GM19324 (cell line): ENCODE results near the gene SULT1B1.

ENCODE experiments used
- ATAC-seq: cut with Tn5 transposase; IDR thresholded peaks from one replicate; pipeline ENCODE4 v1.9.1; 2021; ENCODE audit warnings: mild to moderate bottlenecking, moderate library complexity; ENCODE audit not compliant: unreplicated experiment, low FRiP score

Gene SULT1B1

DNA sequence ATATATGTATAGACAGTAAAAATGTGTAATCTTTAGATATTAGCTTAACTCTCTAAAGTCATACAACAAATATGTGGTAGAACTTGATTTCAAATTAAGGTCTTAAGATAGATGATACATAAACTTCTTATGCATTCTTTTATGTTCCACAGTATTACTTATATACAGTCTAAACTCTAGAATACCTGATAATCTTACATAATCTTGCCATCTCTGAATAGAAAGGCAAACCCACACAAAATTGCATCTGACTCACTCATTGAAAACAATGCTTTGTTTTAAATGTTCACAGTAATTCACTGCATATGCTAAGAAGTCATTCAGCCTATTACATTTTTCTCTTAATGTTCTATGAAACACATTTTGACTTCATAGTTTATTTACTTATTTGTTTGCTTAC lies 10.1 kb downstream of the SULT1B1 start:
- ATAC-seq = no peak

DNA sequence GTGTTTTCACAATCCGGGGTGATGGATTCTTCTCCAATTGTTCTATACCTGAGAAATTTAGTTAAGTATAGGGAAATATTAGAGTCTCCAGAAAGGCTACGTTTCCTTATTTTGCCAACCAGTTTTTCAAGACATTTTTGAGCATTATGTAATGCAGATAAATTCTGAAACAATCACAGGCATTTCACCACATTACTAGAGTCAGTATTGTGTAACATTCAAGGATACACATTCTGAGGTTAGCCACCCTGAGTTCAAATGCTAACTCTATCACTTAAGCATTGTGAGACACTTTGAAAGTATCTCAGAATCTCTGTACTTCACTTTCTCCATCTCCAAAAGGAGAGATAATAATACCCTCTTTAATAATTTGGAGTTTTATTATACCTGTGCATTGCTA lies 10.6 kb downstream of the SULT1B1 start:
- no peak for ATAC-seq

DNA sequence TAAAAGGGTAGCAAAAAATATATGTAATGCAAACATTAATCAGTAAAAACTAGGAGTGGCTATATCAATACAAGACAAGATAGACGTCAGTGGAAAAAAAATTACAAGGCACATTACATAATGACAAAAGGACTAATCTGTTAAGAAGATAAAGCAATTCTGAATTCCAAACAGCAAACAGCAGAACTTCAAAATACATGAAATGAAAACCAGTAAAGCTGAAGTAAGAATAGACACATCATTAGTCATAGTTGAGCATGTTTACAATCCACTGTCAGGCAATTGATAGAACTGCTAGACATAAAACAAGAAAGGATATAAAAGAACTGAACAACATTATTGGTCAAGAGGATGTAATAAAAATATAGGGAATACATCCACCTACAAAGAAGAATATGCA lies 12.2 kb downstream of the SULT1B1 start:
- ATAC-seq = no peak

DNA sequence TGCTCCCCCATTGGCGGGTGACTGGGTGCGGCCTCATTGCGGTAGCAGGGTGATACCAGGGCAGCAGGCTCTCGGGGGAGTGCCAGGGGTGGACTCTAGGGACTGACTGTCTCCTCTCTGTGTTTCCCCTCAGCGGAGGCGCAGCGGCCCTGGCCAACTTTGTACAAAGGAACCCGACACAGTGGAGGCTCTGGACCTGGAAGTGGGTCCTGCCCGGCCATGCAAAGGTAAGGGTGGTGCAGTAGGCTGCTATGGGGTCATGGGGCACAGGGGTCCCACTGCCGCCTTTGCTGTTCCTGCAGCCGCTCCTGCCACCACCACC lies 16.3 kb downstream of the SULT1B1 start:
- ATAC-seq = no peak

DNA sequence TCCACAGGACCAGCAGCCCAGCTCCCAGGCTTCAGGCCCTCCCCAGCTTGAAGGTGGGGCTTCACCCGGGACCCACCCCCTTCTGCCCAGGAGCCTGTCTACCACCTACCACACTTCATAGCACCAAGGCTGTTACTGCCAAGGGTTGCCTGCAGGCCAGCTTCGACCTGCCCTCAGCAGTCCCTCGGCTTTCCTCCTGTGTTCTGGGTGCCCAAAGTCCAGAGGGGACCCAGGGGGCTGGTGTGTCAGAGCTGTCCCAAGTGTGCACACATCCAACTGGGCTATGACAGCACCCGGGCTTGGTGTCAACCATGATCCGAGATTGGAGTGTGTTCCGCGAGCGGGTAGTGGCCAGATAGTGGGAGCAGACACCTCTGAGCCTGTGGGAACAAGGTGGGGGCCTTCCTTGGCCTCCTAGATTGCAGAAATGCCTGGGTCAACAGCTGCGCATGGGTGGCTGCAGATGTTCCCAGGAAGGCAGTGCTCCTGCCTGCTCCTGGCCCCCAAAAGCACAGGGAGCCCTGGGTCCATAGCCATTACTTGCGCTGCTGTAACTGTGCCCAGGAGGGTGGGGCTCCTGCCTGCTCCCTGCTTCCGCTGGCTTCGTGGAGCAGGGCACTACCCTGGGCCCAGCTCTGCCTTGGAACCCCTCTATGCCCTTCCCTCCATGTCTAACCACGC lies 16.8 kb downstream of the SULT1B1 start:
- no peak for ATAC-seq

DNA sequence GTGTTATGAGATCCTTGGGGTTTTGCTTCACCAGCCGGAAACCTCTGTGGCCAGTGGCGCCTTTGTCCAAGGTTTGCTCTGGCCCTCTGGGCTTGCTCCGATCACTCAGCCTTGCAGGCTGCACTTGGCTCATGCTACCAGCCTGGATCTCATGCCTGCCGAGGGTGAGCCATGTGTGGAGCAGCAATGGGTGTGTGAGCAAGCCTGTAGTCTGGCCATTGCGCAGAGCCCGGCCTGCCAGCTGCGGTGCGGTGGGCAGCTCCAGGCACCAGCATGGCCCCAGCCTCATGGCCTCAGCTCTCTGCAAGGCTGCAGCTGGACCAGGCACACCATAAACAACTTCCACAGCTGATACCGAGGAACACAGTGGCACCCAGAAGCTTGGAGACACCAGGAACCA lies 17.8 kb downstream of the SULT1B1 start:
- no peak for ATAC-seq

DNA sequence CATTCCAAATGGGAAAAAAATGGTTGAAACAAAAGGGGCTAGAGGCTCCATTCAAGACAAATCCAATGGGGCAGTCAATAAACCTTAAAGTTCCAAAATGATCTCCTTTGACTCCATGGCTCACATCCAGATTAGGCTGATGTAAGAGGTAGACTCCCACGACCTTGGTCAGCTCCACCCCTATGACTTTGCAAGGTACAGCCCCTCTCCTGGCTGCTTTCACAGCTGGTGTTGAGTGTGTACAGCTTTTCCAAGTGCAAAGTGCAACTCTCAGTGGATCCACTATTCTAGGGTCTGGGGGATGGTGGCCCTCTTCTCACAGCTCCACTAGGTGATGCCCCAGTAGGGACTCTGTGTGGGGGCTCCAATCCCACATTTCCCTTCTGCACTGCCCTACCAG lies 21.5 kb downstream of the SULT1B1 start:
- ATAC-seq = no peak

DNA sequence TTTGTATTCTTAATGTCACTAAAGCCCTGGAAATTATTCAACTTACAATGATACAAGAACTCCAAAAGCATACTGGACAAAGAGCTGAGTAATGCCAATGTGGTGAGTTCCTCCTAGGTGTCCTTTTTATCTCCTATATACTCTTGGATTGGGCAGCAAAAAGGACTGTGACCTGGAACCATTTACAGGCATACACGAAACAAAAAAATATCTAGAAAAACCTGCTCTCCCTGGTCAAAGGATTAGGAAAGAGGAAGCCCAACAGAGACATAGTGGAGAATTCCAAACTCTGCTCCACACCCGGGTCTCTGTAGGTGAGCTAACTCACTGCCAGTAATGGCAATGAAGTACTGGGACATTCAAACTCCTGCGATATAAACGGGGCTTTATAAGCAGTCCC lies 25.3 kb downstream of the SULT1B1 start:
- ATAC-seq = no peak

DNA sequence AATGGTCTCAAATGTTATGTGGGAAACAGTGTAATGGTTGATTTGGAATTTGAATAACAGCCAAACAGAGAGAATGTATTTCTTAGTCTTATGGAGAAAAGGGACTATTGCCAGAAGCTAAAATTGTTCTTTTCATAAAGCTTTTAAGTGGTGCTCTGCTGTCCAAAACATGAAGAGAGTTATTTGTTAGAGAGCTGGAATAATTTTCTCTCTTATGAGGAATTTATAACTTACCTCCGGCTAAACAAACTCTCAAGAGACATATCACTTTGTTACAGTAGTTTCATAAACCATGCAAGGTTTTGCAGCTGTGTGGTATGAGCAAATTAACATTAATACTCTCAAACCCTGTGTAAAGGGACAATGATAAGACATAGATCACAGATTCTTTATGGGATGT lies 28.6 kb downstream of the SULT1B1 start:
- no peak for ATAC-seq

DNA sequence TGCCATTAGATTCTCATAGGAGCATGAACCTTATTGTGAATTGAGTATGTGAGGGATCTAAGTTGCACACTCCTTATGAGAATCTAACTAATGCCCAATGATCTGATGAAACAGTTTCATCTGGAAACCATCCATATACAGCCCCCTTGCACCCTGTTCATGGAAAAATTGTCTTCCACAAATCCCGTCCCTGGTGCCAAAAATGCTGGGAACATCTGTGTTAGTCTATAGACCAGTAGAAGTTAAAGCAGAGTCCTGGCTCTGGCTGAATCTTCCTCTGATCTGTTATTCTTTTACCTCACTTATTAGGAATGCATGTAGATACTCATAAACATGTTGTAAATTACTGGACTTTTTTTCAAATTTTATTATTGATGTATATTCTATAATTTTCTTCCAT lies 29.2 kb downstream of the SULT1B1 start:
- ATAC-seq = no peak

DNA sequence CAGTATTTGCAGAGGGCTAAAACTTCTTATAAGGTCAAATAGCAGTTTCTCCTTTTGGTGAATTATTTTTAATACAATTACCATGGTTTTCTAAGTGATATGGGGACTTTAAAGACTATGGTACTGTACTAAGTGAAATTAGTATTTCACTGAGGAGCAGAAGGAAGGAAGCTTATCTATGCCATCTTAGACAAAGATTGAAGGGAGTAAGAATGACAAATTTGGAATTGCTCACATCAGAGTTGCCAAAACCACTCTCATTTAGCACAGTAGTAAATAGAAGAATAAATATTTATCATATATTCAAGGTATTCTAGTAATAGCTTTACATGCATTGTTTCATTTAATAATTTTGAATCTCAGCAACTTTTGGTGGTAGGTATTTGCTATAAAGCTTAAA lies 30.4 kb downstream of the SULT1B1 start:
- ATAC-seq = no peak

DNA sequence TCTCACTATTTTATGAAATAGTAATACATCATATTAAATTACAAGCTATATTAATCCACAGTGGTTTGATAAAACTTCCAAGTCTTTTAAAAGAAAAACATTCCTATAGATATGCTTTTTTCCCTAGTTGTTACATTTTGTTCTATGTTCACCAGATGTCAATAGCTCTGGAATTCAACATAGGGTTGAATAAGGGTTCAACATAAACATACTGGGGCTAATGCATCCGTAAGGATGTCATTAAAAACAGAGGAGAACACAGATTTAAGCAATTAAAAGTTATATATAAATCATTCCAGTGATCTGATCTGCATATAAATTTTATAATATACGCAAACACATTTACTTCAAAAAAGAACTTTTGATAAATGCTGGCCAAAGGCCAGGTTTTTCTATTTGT lies 32.5 kb downstream of the SULT1B1 start:
- ATAC-seq = no peak

DNA sequence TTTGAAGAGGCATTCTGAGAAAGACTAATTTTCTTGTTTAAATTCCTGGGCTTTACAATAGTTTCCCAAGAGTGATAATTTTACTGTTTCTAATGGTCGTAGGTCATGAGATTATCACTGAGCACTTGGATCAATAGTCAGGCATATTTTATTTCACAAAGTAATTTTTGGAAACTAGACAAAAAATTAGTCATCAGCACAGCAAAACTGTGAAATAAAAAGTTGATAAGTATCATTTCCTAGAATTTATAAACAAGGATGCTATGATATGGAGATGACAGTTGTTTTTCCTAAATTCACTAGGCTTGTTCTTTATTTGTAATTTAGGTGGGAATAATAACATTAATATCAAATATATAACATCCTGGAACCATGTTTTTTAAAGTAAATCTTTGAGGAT lies 33.0 kb downstream of the SULT1B1 start:
- ATAC-seq = no peak

DNA sequence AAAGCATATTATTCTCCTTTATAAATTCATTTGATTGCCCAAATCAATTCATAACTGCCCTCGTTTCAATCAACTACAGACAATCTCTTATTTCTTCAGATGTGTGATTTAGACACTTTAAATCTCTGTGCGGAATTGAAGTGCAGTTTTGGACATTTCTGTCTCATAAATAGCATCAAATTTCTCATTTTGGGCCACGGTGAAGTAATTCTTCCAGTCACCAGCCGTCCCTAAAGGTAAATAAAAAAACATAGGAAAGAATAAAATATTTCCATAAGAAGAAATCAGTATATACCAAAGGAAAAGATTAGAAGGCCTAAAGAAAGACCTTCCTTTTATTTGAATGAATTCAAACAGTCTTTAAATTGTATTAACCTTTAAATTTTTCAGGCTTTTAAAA lies 33.4 kb downstream of the SULT1B1 start:
- ATAC-seq = no peak

DNA sequence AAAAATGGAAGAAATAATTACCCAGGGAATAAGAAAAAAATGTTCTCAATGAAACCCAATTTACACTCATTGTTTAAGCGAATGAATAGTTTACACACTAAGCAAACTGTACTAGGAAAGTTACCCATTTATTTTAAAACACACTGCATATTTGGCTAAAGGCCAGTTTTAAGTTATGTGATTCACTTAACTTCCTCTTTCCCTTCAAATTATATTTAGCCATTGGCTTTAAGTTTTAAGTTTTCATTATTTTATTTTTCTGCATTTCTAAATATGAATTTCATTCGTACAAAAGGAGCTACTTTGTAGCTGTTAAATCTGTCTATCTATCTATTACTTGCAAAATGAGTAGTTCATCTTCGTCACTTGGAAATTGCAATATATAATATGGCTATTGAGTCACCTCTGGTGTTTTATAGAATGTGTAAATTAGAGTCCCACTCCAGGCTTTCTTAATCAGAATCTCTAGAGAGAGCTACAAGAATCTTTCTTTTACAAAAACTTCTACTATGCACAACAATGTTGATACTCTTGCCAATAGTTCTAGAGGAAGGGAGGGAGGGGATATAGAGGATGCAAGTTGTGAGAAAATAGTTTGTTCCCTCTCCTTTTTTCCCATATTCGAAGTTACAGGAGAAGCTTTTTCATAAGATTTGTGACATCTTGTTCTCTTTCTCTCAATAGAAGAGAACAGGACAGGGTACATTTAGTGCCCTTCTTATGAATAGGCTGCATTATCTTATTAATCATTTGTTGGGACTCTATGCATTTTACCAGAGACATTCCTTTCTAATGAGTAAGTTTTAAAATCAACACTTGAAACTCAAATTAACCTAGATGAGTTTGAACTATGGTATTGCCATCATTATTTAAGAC lies 41.8 kb downstream of the SULT1B1 start:
- no peak for ATAC-seq

DNA sequence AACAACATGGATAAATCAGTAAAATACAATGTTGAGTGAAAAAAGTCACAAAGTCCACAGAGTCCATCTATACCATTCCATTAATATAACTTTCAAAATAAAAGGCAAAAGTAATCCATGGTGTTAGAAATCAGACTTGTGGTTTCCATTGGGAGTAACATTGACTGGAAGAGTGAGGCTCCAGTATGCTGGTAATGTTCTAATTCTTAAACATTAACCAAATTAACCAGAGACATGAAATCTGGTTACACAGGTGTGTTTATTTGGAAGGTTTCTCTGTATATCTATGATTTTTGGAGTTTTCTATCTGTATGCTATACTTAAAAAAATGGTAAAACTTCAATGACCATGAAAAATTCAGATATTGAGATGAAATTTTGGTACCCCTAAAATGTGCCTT lies 42.6 kb downstream of the SULT1B1 start:
- ATAC-seq = no peak

DNA sequence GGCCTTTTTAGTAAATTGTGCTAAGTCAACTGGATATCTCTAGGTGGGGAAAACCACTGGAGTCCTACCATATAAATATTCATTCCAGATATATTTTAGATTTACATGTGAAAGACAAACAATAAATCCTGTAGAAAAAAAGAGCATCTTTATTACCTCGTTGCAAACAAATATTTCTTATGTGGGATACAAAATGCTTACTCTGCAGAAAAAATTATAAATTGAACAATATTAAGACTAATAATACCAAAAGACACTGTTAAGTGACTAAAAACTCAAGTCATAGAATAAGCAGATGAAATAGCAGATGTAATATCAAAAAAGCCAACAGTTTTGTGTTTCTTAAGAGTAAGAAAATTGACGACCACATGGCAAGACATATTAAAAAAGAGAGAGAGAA lies 43.8 kb downstream of the SULT1B1 start:
- ATAC-seq = no peak

DNA sequence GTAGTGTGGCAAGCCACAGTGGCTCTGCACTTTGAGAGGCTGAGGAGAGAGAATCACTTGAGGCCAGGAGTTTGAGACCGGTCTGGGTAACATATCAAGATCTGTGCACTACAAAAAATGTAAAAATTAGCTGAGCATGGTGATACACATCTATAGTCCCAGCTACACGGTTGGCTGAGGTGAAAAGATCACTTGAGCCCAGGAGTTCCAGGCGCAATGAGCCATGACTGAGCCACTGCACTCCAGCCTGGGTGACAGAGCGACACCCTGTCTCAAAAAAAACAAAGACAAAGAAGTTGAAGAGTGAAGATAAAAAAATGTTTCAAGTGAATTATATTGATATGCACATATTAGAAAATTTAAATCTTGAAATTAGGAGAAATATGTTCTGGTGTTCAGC lies 46.3 kb downstream of the SULT1B1 start:
- ATAC-seq = no peak

DNA sequence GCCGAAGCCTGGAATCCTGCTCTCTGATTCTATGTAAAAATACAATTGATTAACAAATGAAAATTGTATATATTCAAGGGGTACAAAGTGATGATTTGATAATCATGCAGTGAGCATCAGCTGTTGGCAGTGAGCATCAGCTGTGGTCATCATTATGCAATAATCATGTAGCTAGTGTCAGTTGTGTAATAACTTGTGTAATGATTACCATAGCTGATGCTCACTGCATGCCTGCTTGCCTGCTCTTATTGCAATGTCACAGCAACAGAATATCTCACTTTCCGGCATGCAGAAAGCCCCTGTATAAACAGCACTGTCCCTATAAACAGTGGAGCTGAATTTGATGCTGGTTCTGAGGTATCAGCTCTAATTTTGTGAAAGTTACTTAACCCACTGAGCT lies 46.8 kb downstream of the SULT1B1 start:
- no peak for ATAC-seq

DNA sequence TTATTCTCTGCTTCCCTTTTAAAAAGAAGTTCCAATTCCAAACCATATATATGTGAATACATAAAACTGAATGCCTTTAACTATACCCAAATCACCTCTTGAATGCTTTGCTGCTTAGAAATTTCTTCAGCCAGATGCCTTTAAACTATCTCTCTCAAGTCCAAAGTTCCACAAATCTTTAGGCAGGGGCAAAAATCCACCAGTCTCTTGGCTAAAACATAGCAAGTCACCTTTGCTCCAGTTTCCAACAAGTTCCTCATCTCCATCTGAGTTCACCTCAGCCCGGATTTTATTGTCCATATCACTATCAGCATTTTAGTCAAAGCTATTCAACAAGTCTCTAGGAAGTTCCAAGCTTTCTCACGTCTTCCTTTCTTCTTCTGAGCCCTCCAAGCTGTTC lies 49.8 kb downstream of the SULT1B1 start:
- ATAC-seq = no peak

DNA sequence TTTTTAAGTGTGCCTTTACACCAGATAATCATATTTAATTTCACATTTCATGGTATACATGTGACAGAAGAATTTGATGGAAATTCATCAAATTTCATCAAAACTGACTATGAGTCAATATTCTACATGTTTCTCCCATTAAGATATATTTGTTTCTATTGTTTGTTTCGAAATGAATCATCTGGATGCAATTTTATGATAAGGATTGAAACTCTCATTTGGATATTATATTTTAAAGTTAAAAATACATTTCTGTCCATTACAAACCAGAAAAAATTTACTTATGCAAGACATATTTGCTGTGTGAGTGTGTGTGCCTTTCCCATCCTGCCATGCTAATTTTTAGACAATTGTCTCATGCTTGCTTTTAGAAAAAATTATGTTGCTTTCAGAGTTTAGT lies 52.2 kb downstream of the SULT1B1 start:
- ATAC-seq = no peak

DNA sequence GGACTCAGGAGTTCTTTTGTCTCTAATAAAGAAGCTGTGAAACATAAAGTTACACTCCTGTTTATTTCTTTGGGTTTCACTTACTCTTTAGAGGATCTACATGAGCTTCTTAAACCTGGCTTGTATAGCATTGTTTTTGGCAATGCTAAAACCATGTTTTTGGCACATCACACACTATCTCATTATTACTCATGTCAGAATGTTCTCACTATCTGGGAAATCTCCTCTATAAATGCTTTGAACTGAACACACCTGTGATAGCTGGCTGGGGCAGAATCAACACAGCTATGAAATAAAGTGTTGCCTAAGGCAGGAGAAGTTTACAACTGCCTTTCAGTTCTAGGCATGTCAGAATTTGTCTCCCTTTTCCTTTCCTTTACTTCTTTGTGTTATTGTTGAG lies 52.6 kb downstream of the SULT1B1 start:
- no peak for ATAC-seq
